ENCODE results near the gene INPP4B.
A peak's percentile ranks its signal among the peaks of the same experiment; 100 is the strongest.

INPP4B gene

DNA sequence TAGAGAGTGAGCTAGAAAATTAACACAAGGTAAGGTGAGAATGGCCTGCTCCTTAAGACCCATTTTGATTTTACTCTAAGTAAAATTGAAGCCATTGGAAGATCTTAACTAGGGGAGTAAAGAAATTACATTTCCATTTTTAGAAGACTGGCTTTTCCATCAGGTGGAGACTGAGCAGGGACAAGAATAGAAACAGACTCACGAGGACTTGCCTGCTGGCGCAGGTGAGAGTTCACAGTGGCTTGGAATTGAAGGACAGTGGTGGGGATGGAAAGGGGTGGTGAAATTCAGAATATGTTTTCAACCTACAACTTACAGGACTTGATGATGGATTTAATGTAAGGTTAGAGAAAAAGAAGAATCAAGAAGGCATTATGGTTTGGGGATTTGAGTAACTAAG is 427.4 kb downstream of the INPP4B start:
- H3K36me3 ChIP-seq (ENCODE audit: insufficient read depth, low read length): no peaks in the 10 kb centered on the region
- H3K27me3 ChIP-seq (ENCODE audit: control insufficient read depth in 1 of 2, insufficient read depth in 2 of 2, low read length in 2 of 2): no peaks in the 10 kb centered on the region
- H3K9me3 ChIP-seq (ENCODE audit: low read length): no peaks in the 10 kb centered on the region
- no peak overlapping the region for H3K4me3 ChIP-seq (ENCODE audit: low read depth in 1 of 2, low read length in 2 of 2)
- H3K27ac ChIP-seq (ENCODE audit: low read depth, low read length): no peak overlapping the region
- H3K4me1 ChIP-seq (ENCODE audit: insufficient read depth, low read length): no peaks in the 10 kb centered on the region
- H3K9ac ChIP-seq (ENCODE audit: low read length): no peak overlapping the region

DNA sequence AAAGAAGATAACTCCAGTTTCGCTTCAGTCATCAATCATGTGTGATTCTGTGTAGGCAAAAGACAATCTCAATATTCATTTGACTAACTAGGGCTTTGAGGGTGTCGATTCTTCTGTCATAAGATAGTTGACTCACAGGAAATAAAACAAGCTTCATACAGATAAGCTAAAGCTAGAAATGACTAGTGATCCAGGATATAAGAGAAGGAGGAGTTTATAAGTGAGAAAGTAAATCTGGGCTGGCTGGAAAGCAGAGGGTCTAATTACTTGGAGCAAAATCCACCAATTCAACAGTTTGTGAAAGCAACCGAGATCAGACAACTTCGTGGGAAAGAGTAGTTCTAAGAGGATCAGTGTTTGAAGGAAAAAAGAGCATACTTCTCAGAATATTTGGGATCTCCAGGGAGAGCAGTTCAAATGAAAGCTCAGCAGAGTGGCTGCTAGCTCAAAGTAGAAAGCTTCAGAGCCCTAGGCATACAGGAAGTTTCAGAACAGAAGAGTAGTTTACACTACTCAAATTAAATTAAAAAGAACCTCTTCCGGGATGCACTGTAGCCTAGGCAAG is 429.3 kb downstream of the INPP4B start:
- H3K9ac ChIP-seq (ENCODE audit: low read length): no peak overlapping the region
- no peak overlapping the region for H3K4me3 ChIP-seq (ENCODE audit: low read depth in 1 of 2, low read length in 2 of 2)
- no peaks in the 10 kb centered on the region for H3K9me3 ChIP-seq (ENCODE audit: low read length)
- H3K4me1 ChIP-seq (ENCODE audit: insufficient read depth, low read length): no peaks in the 10 kb centered on the region
- H3K27ac ChIP-seq (ENCODE audit: low read depth, low read length): no peak overlapping the region
- H3K36me3 ChIP-seq (ENCODE audit: insufficient read depth, low read length): no peaks in the 10 kb centered on the region
- H3K27me3 ChIP-seq (ENCODE audit: control insufficient read depth in 1 of 2, insufficient read depth in 2 of 2, low read length in 2 of 2): no peaks in the 10 kb centered on the region

DNA sequence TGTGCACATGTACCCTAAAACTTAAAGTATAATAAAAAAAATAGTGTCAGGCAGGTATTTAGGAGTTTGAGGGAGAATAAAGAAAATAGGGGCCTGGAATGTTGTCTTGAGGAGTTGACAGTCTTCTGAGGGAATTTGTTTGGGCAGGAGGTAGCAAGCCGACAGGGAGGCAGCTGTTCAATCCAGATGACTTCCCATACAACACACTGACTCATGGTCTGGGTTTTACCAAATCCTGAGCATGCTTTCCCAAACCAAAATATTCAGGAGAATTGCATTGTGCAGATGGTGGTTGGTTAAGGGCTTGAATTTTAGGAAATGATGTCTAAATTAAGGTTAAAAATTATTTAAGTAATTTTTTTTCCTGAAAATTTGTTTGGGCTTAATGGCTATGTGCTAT is 430.0 kb downstream of the INPP4B start:
- H3K27ac ChIP-seq (ENCODE audit: low read depth, low read length): no peak overlapping the region

DNA sequence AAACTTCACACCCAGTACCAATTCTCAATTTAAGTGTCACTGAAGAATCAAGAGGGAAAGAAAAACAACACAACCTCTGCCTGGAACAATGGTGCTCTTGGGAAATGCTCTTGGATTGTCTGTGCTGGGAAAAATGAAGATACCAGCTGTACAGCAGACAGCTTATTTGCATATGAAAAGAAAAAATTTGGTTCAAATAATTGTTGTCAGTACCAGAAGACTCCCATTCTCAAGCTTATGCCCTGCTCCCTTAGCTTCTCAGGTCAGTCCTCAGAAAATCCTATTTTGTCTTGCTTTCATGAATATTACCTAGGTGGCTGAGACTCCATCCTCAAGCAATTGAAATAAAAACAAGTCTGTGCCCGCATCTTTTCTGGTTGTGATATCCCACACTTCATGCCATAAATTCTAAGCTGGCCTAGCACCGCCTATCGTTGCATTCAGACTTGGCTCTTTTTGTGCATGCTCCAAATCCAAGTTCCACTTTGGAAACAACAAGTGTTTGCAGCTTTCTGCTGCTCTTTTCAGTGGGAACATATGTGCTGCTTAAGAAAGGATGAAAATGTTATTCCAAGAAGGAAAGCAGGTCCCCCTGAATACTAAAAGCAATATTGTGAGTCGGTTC is 431.6 kb downstream of the INPP4B start:
- Histone ChIP-seq H3K27ac (ENCODE audit: low read depth, low read length) (no peak overlapping the region), H3K4me1 (ENCODE audit: insufficient read depth, low read length) (no peaks in the 10 kb centered on the region)

More for the DNA sequence above, 430.0 kb downstream of the INPP4B start:
- no peaks in the 10 kb centered on the region for H3K36me3 ChIP-seq (ENCODE audit: insufficient read depth, low read length)
- H3K4me1 ChIP-seq (ENCODE audit: insufficient read depth, low read length): no peaks in the 10 kb centered on the region
- H3K9ac ChIP-seq (ENCODE audit: low read length): no peak overlapping the region
- no peak overlapping the region for H3K4me3 ChIP-seq (ENCODE audit: low read depth in 1 of 2, low read length in 2 of 2)
- no peaks in the 10 kb centered on the region for H3K27me3 ChIP-seq (ENCODE audit: control insufficient read depth in 1 of 2, insufficient read depth in 2 of 2, low read length in 2 of 2)
- no peaks in the 10 kb centered on the region for H3K9me3 ChIP-seq (ENCODE audit: low read length)

DNA sequence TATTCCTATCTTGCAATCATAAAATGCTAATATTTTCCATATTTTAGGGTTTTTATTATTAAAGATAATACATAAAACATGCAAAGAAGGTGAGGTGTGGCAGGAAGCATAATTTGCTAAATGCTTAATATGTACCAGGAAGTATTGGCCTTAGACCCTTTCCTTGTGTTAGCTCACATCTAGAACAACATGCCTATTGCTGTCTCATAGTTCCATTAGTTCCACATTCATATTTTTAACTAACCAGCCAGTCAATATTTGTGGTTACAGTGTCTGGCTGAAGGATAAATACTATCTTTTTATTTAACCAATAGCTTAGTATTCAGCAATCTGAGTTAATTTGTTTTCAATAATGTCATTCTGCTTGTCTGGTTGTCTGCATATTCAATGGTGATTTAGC is 432.6 kb downstream of the INPP4B start:
- Histone ChIP-seq H3K4me3 (ENCODE audit: low read depth in 1 of 2, low read length in 2 of 2) (no peak overlapping the region), H3K27ac (ENCODE audit: low read depth, low read length) (no peak overlapping the region), H3K9me3 (ENCODE audit: low read length) (no peaks in the 10 kb centered on the region), H3K27me3 (ENCODE audit: control insufficient read depth in 1 of 2, insufficient read depth in 2 of 2, low read length in 2 of 2) (no peaks in the 10 kb centered on the region), H3K9ac (ENCODE audit: low read length) (no peak overlapping the region), H3K4me1 (ENCODE audit: insufficient read depth, low read length) (no peaks in the 10 kb centered on the region), H3K36me3 (ENCODE audit: insufficient read depth, low read length) (no peaks in the 10 kb centered on the region)

More for the DNA sequence above, 431.6 kb downstream of the INPP4B start:
- Histone ChIP-seq H3K9me3 (ENCODE audit: low read length) (no peaks in the 10 kb centered on the region), H3K27me3 (ENCODE audit: control insufficient read depth in 1 of 2, insufficient read depth in 2 of 2, low read length in 2 of 2) (no peaks in the 10 kb centered on the region), H3K36me3 (ENCODE audit: insufficient read depth, low read length) (no peaks in the 10 kb centered on the region), H3K9ac (ENCODE audit: low read length) (no peak overlapping the region), H3K4me3 (ENCODE audit: low read depth in 1 of 2, low read length in 2 of 2) (no peak overlapping the region)

DNA sequence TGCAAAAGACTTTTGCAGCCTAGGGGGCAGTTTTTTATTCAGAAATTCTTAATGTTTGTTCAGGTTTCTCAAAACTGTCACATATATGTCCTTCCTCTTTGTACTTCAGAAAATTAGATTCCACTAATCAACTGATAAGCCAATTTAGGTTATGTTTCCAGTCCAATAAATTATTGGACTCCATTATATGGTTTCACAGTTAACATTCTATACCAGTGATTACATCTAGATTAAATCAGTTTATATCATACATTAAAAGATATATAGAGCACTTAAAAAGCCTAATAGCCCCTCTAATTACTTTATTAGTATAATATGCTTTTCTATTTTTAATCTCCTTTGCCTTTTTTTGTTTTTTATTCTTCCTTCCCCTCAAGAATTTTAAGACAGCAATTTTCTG is 434.1 kb downstream of the INPP4B start:
- H3K4me3 ChIP-seq (ENCODE audit: low read depth in 1 of 2, low read length in 2 of 2): no peak overlapping the region
- no peaks in the 10 kb centered on the region for H3K9me3 ChIP-seq (ENCODE audit: low read length)
- no peaks in the 10 kb centered on the region for H3K4me1 ChIP-seq (ENCODE audit: insufficient read depth, low read length)
- no peaks in the 10 kb centered on the region for H3K27me3 ChIP-seq (ENCODE audit: control insufficient read depth in 1 of 2, insufficient read depth in 2 of 2, low read length in 2 of 2)
- H3K27ac ChIP-seq (ENCODE audit: low read depth, low read length): no peak overlapping the region
- H3K9ac ChIP-seq (ENCODE audit: low read length): no peak overlapping the region
- no peaks in the 10 kb centered on the region for H3K36me3 ChIP-seq (ENCODE audit: insufficient read depth, low read length)

DNA sequence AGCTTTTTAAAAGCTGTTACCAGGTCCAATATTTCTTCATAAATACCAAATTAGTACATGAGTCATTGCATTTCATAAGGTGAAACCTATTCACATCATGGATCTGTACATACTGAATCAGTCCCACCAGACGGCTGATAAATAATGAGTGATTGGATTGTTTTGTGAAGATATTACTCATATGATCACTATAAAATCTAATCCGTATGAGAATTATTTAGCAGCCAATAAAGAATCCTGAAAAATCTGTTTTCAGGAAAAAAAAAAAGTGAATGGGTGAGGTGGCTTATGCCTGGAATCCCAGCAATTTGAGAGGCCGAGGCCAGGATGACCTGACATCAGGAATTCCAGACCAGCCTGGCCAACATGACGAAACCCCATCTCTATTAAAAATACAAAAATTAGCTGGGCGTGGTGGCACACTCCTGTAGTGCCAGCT is 438.1 kb downstream of the INPP4B start:
- Histone ChIP-seq H3K4me1 (ENCODE audit: insufficient read depth, low read length) (peaks cover 13% of the 10 kb centered on the region), H3K27me3 (ENCODE audit: control insufficient read depth in 1 of 2, insufficient read depth in 2 of 2, low read length in 2 of 2) (no peaks in the 10 kb centered on the region), H3K27ac (ENCODE audit: low read depth, low read length) (no peak overlapping the region), H3K9me3 (ENCODE audit: low read length) (no peaks in the 10 kb centered on the region), H3K36me3 (ENCODE audit: insufficient read depth, low read length) (no peaks in the 10 kb centered on the region), H3K4me3 (ENCODE audit: low read depth in 1 of 2, low read length in 2 of 2) (no peak overlapping the region), H3K9ac (ENCODE audit: low read length) (no peak overlapping the region)

DNA sequence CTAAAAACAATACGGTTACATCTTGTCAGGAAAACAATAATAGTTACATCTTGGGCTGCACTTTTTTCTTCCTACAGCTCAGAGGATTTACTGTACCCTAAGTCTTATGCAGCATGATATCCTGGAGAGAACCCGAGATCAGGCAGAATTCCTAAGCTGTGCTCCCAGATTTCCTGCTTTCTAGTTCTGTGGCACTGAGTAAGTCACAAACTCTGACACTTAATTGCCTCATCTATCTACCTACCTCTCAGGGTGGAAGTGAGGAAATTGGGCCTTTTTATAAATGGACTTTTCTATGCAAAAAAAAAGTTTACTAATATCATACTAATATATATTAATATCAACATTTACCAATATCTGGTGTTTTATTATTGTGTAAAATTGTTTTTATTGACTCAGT is 438.5 kb downstream of the INPP4B start:
- H3K27me3 ChIP-seq (ENCODE audit: control insufficient read depth in 1 of 2, insufficient read depth in 2 of 2, low read length in 2 of 2): no peaks in the 10 kb centered on the region
- no peak overlapping the region for H3K4me3 ChIP-seq (ENCODE audit: low read depth in 1 of 2, low read length in 2 of 2)
- no peaks in the 10 kb centered on the region for H3K36me3 ChIP-seq (ENCODE audit: insufficient read depth, low read length)
- no peaks in the 10 kb centered on the region for H3K9me3 ChIP-seq (ENCODE audit: low read length)
- H3K27ac ChIP-seq (ENCODE audit: low read depth, low read length): no peak overlapping the region
- no peak overlapping the region for H3K9ac ChIP-seq (ENCODE audit: low read length)
- H3K4me1 ChIP-seq (ENCODE audit: insufficient read depth, low read length): peaks cover 13% of the 10 kb centered on the region

DNA sequence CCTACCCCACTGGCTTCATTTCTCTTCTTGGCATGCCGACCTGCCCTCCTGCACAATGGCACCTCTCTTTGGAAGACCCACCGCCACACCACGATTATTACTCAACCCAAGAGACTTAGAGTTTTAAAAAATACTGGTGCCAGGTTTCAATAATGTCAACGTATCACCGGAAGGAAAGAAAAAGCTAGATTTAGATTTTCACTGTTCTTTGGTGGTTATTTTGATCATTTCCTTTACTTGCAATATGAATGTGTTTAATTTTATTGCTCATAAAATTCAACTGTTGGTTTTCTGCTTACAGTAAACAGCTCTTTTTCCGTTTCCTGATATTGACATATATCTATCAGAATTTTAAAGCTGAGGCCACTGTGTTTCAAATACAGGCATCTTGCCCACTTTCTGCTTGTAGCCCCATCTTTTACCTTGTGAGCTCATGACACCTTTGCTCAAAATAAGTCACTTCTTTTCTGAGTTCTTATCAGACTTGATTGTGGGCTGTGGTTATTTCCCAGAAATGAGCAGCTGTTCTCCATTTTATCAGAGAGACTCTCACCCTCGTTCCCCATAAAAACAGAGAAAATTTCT is 439.1 kb downstream of the INPP4B start:
- H3K4me1 ChIP-seq (ENCODE audit: insufficient read depth, low read length): peaks cover 13% of the 10 kb centered on the region
- no peak overlapping the region for H3K9ac ChIP-seq (ENCODE audit: low read length)
- no peak overlapping the region for H3K27ac ChIP-seq (ENCODE audit: low read depth, low read length)
- no peak overlapping the region for H3K4me3 ChIP-seq (ENCODE audit: low read depth in 1 of 2, low read length in 2 of 2)
- no peaks in the 10 kb centered on the region for H3K36me3 ChIP-seq (ENCODE audit: insufficient read depth, low read length)
- no peaks in the 10 kb centered on the region for H3K9me3 ChIP-seq (ENCODE audit: low read length)
- no peaks in the 10 kb centered on the region for H3K27me3 ChIP-seq (ENCODE audit: control insufficient read depth in 1 of 2, insufficient read depth in 2 of 2, low read length in 2 of 2)

DNA sequence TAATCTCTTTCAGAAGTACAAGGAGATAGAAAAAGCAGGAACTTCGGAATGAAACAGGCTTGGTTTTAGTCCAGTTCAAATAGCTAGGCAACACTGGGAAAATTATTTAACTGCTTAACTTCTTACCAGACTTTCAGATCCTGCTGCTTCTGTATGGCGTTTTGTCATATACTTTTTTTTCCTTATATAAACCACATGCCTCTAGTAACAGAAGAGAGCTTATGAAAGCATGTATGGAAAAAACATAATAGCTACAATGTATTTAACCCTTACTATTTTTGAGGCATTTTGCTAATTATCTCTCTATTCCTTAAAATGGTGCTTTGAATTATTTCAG is 439.6 kb downstream of the INPP4B start:
- Histone ChIP-seq H3K4me3 (ENCODE audit: low read depth in 1 of 2, low read length in 2 of 2) (no peak overlapping the region), H3K36me3 (ENCODE audit: insufficient read depth, low read length) (no peaks in the 10 kb centered on the region), H3K27ac (ENCODE audit: low read depth, low read length) (no peak overlapping the region), H3K27me3 (ENCODE audit: control insufficient read depth in 1 of 2, insufficient read depth in 2 of 2, low read length in 2 of 2) (no peaks in the 10 kb centered on the region), H3K4me1 (ENCODE audit: insufficient read depth, low read length) (peaks cover 13% of the 10 kb centered on the region), H3K9me3 (ENCODE audit: low read length) (no peaks in the 10 kb centered on the region), H3K9ac (ENCODE audit: low read length) (no peak overlapping the region)

DNA sequence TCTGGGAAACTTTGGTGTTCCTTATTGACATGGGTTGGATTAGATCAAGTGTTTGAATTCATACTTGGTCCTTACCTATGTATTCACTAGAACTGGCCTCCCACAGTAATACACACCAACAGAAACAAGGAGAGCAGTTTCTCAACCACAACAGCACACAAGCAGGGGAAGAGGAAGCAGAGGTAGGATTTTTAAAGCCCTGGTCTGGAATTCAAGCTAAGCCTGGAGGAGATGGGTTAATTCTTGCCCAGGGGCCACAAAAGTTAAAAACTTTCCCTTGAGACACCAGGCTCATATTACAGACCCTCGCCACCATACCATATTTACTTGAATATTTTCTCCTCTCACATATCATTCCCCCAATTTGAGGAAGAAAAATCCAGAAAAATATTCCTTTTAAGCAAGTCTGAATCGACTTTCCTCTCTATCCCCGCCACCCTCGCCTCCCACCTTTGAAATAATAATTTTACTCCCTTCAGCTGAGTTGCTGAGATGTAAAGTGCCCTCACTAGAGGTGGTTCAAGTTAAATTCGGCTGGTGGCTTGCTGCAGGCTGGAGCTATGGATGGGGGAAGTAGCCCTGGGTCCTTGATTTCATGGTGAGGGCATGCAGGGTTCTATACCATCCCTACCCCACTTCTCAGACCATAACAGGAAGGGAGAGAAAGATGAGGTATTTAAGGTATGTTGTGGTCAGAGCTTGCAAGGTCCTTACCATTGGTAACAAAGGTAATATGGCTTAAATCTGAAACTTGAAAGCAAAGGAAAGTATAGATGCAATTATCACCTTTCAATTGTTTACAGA is 440.2 kb downstream of the INPP4B start:
- Histone ChIP-seq H3K27me3 (ENCODE audit: control insufficient read depth in 1 of 2, insufficient read depth in 2 of 2, low read length in 2 of 2) (no peaks in the 10 kb centered on the region), H3K9me3 (ENCODE audit: low read length) (no peaks in the 10 kb centered on the region), H3K27ac (ENCODE audit: low read depth, low read length) (peak overlapping the region; percentile 39), H3K36me3 (ENCODE audit: insufficient read depth, low read length) (no peaks in the 10 kb centered on the region), H3K4me1 (ENCODE audit: insufficient read depth, low read length) (peaks cover 13% of the 10 kb centered on the region), H3K4me3 (ENCODE audit: low read depth in 1 of 2, low read length in 2 of 2) (peak overlapping the region; percentile 5 to 73), H3K9ac (ENCODE audit: low read length) (peak overlapping the region; percentile 23)
